K562 (cell line): ENCODE data around the gene MRAP2. TPM values are rescaled to one million over a fixed set of nuclear protein-coding genes. Genes with fewer than 3 reads are reported as not detected.

Experiments
- CEBPG ChIP-seq, 3 experiments: fragments of 200-800 bp in 1 of 3; sonication (Bioruptor generic) in 1 of 3; sonication (generic) in 1 of 3; formaldehyde crosslinking in 1 of 3; IDR thresholded peaks in 2 of 3; conservative IDR thresholded peaks in 1 of 3; 2 replicates each; pipeline versions ENCODE4 v1.6.1 to v1.8.0; 2016 to 2022; ENCODE audit warnings: missing compliant biosample characterization in 2 of 3, missing genetic modification characterization in 2 of 3, mild to moderate bottlenecking in 1 of 3, missing genetic modification reagents in 1 of 3
- FOSL1 ChIP-seq: fragments of 200-800 bp; sonication (Bioruptor generic); conservative IDR thresholded peaks from 2 replicates; pipeline ENCODE4 v1.6.1; 2016; ENCODE audit warnings: missing genetic modification characterization, missing compliant biosample characterization
- GTF2A2 ChIP-seq: IDR thresholded peaks from 2 replicates; pipeline ENCODE4 v1.6.1; 2016; ENCODE audit warnings: mild to moderate bottlenecking, missing genetic modification characterization, missing compliant biosample characterization
- HDAC2 ChIP-seq: fragments of 450-650 bp; IDR thresholded peaks from 2 replicates; pipeline ENCODE4 v1.6.1; 2016; ENCODE audit warnings: mild to moderate bottlenecking
- IRF1 ChIP-seq: sonication (generic); formaldehyde crosslinking; IDR thresholded peaks from 2 replicates; pipeline ENCODE4 v1.8.0; 2022; ENCODE audit warnings: missing genetic modification reagents, mild to moderate bottlenecking, borderline replicate concordance
- KDM1A ChIP-seq, 2 experiments: fragments of 450-650 bp; IDR thresholded peaks; 2 replicates each; pipeline ENCODE4 v1.6.1; 2016; ENCODE audit warnings: mild to moderate bottlenecking in 2 of 2
- KLF1 ChIP-seq: fragments of 450-650 bp; IDR thresholded peaks from 2 replicates; pipeline ENCODE4 v1.6.1; 2016; ENCODE audit warnings: missing genetic modification characterization, missing compliant biosample characterization
- MCM2 ChIP-seq: fragments of 450-650 bp; IDR thresholded peaks from 2 replicates; pipeline ENCODE4 v1.6.1; 2017; ENCODE audit warnings: low read depth, mild to moderate bottlenecking
- MED1 ChIP-seq: sonication (generic); formaldehyde crosslinking; IDR thresholded peaks from 2 replicates; pipeline ENCODE4 v1.8.1; 2023; ENCODE audit warnings: missing genetic modification reagents, borderline replicate concordance
- MYC ChIP-seq, 2 experiments: fragments of 250-450 bp in 1 of 2; sonication (Bioruptor Pico) in 1 of 2; IDR thresholded peaks; 2 replicates each; pipeline versions ENCODE4 v1.5.1 to v1.6.1; 2012 to 2021; ENCODE audit warnings: low read depth in 2 of 2, borderline replicate concordance in 1 of 2, improper control_type of control experiment in 1 of 2, low read length in 1 of 2, mild to moderate bottlenecking in 1 of 2, moderate library complexity in 1 of 2
- MYNN ChIP-seq, 2 experiments: sonication (generic); formaldehyde crosslinking in 1 of 2; IDR thresholded peaks; 2 replicates each; pipeline versions ENCODE4 v1.5.0 to v1.6.1; 2016 to 2020; ENCODE audit warnings: antibody characterized with exemption in 1 of 2, missing genetic modification reagents in 1 of 2
- PRDM10 ChIP-seq: fragments of 450-650 bp; IDR thresholded peaks from 2 replicates; pipeline ENCODE4 v1.6.1; 2018; ENCODE audit not compliant: partially characterized antibody
- RAD51 ChIP-seq: fragments of 450-650 bp; IDR thresholded peaks from 2 replicates; pipeline ENCODE4 v1.7.1; 2016; ENCODE audit warnings: low read depth, mild to moderate bottlenecking, borderline replicate concordance
- RBM15 ChIP-seq: fragments of 200-400 bp; formaldehyde crosslinking; IDR thresholded peaks from 2 replicates; pipeline ENCODE4 v1.6.1; 2018; ENCODE audit warnings: mild to moderate bottlenecking, low read length, moderate library complexity; ENCODE audit not compliant: insufficient read depth
- SAFB2 ChIP-seq: fragments of 200-400 bp; formaldehyde crosslinking; IDR thresholded peaks from 2 replicates; pipeline ENCODE4 v1.6.1; 2018; ENCODE audit warnings: borderline replicate concordance, low read length, low read depth, moderate library complexity; ENCODE audit not compliant: severe bottlenecking
- SAP30 ChIP-seq: fragments of 200-600 bp; sonication (generic); IDR thresholded peaks from 2 replicates; pipeline ENCODE4 v1.6.1; 2012; ENCODE audit warnings: borderline replicate concordance, low read depth, mild to moderate bottlenecking, moderate library complexity, low read length, control low read depth, inconsistent platforms; ENCODE audit not compliant: insufficient read depth, poor library complexity, severe bottlenecking
- SRSF3 ChIP-seq: fragments of 200-400 bp; formaldehyde crosslinking; IDR thresholded peaks from 2 replicates; pipeline ENCODE4 v1.6.1; 2016; ENCODE audit warnings: mild to moderate bottlenecking, low read length, moderate library complexity; ENCODE audit not compliant: insufficient read depth
- TCF15 ChIP-seq: fragments of 250-450 bp; sonication (Bioruptor Pico); IDR thresholded peaks from 2 replicates; pipeline ENCODE4 v1.8.0; 2022; ENCODE audit warnings: moderate library complexity, mild to moderate bottlenecking, inconsistent platforms
- XRCC5 ChIP-seq: fragments of 200-400 bp; formaldehyde crosslinking; IDR thresholded peaks from 2 replicates; pipeline ENCODE4 v1.6.1; 2017; ENCODE audit warnings: low read depth, mild to moderate bottlenecking, low read length
- ZEB2 ChIP-seq: fragments of 450-650 bp; IDR thresholded peaks from 2 replicates; pipeline ENCODE4 v1.6.1; 2016
- ZNF212 ChIP-seq: fragments of 450-650 bp; formaldehyde crosslinking; IDR thresholded peaks from 2 replicates; pipeline ENCODE4 v1.4.0; 2020; ENCODE audit warnings: mild to moderate bottlenecking
- ZNF280A ChIP-seq: fragments of 450-650 bp; IDR thresholded peaks from 2 replicates; pipeline ENCODE4 v1.6.1; 2018; ENCODE audit warnings: mild to moderate bottlenecking, low read depth; ENCODE audit not compliant: partially characterized antibody
- polyA plus RNA-seq, 8 experiments: library from polyadenylated mRNA; depleted of rRNA in 4 of 8; stranded (reverse) in 5 of 8; unstranded in 3 of 8; fragments of >200 nt; fragmentation: Nextera tagmentation in 2 of 8; fragmentation: Illumina TruSeq in 1 of 8; extraction: Ambion mirVana in 2 of 8; extraction: Trizol in 1 of 8; gene quantifications; 2 replicates each; pipeline versions ENCODE4 v1.2.1 to v1.2.3, GENCODE V29; 2011 to 2014; ENCODE audit warnings: inconsistent platforms in 1 of 8, missing spikeins in 1 of 8
- total RNA-seq, 7 experiments: library from RNA; depleted of rRNA in 6 of 7; stranded (reverse); fragments of >200 nt in 6 of 7; fragmentation: Illumina TruSeq in 2 of 7; extraction: Trizol in 2 of 7; gene quantifications; 2 replicates each; pipeline versions ENCODE4 v1.2.1 to v1.2.3, GENCODE V29; 2011 to 2021; ENCODE audit warnings: low replicate concordance in 1 of 7

The MRAP2 gene
- total and polyA plus RNA-seq, 9 of the 15 experiments (the other 6 are each of a cell fraction or from before 2014, with no cell fraction given), result 5.9 to 38.9 (median 9.3) TPM

- TF ChIP-seq SAP30 (no peak), RAD51 (no peak), FOSL1 (peak; percentile 25; the same call in 1 of the 2 replicates), XRCC5 (no peak), CEBPG (CRISPR knock-in tag; IDR thresholded peaks at IDR 0.05) (no peak), CEBPG (tag; conservative IDR thresholded peaks at IDR 0.05 in 1 of 2, IDR thresholded peaks at IDR 0.05 in 1 of 2) (no peak), MED1 (CRISPR knock-in tag) (no peak), RBM15 (no peak), TCF15 (no peak), PRDM10 (no peak), SRSF3 (no peak), MYC (IDR thresholded peaks at IDR 0.05; ENCODE audit: low read depth, low read length) (no peak), MYC (CRISPR knock-in tag; IDR thresholded peaks at IDR 0.05; ENCODE audit: borderline replicate concordance, low read depth) (no peak), ZNF212 (CRISPR knock-in tag) (no peak), MYNN (IDR thresholded peaks at IDR 0.05) (no peak), MYNN (CRISPR knock-in tag; IDR thresholded peaks at IDR 0.05) (no peak), KDM1A (IDR thresholded peaks at IDR 0.05) (peak; percentile 94 to 96), ZEB2 (no peak), MCM2 (no peak), KLF1 (tag) (no peak), GTF2A2 (tag) (no peak), ZNF280A (no peak), HDAC2 (no peak), SAFB2 (no peak), IRF1 (CRISPR knock-in tag) (no peak)
Measured at GRCh38 chr6:84042603-84043002, 9.0 kb downstream of the MRAP2 start (continued).
